Mesothelial cell of epicardium (in vitro differentiated cells): ENCODE results near the gene AFF3. TPM values are rescaled to one million over a fixed set of nuclear protein-coding genes. Genes with fewer than 3 reads are reported as not detected.

Experiments
- DNase-seq, 2 experiments: peaks; one replicate each; pipeline ENCODE4 v3.0.0; 2021; ENCODE audit warnings: low spot score in 2 of 2; ENCODE audit not compliant: unreplicated experiment in 2 of 2
- H3K27ac Mint-ChIP-seq: 2 replicates; pipeline ENCODE4 v1.8.0; 2021; ENCODE audit warnings: mixed read lengths
- H3K27me3 Mint-ChIP-seq: 2 replicates; pipeline ENCODE4 v1.8.0; 2021; ENCODE audit warnings: low read depth, mixed read lengths
- H3K36me3 Mint-ChIP-seq: 2 replicates; pipeline ENCODE4 v1.8.0; 2021; ENCODE audit warnings: mixed read lengths
- H3K4me1 Mint-ChIP-seq: 2 replicates; pipeline ENCODE4 v1.8.0; 2021; ENCODE audit warnings: mixed read lengths
- H3K4me3 Mint-ChIP-seq: 2 replicates; pipeline ENCODE4 v1.8.0; 2021; ENCODE audit warnings: mild to moderate bottlenecking, moderate library complexity, mixed read lengths
- H3K9me3 Mint-ChIP-seq: 2 replicates; pipeline ENCODE4 v1.8.0; 2021; ENCODE audit warnings: mixed read lengths
- total RNA-seq: library from RNA; stranded (reverse); gene quantifications from 3 replicates; pipeline ENCODE4 v1.2.1, GENCODE V29; 2021
- TF ChIP-seq, protein P1 (sequence below): fragments of 200-600 bp; sonication (generic); IDR thresholded peaks from one replicate; pipeline ENCODE4 v1.5.0; 2021; ENCODE audit warnings: antibody characterized with exemption; ENCODE audit not compliant: unreplicated experiment

Gene AFF3
- total RNA-seq, 1 donor from 2014 or later, result 14.4 TPM

DNA sequence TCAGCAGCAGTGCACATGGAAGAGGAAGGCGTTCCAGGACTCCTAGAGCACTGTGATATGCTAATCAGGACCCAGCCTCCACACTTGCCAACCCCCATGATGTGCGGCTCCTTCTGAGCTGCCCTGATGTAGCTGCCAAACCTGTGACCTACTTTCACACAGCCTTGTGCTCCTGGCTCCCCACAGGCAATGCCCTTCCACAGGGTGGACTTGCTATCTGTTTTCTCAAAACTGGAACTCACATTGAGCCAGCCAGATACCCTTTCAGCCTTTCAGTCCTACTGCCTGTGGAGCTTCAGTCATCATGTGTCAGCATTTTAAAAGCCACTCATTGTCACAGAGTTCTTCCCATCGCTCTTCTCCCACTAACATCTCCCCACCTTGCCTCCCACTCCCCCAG lies 181.6 kb downstream of the AFF3 start:
- peaks cover 6% of the 10 kb centered on the region for H3K9me3 Mint-ChIP-seq
- peaks cover 2% of the 10 kb centered on the region for H3K36me3 Mint-ChIP-seq
- H3K27me3 Mint-ChIP-seq, result peaks cover 72% of the 10 kb centered on the region
- peaks cover 18% of the 10 kb centered on the region for H3K4me1 Mint-ChIP-seq
- DNase-seq, result no peak
- no peak overlapping the region for H3K4me3 Mint-ChIP-seq
- TF ChIP-seq, protein P1, sequence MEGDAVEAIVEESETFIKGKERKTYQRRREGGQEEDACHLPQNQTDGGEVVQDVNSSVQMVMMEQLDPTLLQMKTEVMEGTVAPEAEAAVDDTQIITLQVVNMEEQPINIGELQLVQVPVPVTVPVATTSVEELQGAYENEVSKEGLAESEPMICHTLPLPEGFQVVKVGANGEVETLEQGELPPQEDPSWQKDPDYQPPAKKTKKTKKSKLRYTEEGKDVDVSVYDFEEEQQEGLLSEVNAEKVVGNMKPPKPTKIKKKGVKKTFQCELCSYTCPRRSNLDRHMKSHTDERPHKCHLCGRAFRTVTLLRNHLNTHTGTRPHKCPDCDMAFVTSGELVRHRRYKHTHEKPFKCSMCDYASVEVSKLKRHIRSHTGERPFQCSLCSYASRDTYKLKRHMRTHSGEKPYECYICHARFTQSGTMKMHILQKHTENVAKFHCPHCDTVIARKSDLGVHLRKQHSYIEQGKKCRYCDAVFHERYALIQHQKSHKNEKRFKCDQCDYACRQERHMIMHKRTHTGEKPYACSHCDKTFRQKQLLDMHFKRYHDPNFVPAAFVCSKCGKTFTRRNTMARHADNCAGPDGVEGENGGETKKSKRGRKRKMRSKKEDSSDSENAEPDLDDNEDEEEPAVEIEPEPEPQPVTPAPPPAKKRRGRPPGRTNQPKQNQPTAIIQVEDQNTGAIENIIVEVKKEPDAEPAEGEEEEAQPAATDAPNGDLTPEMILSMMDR, result no peak
- H3K27ac Mint-ChIP-seq, result no peak overlapping the region

DNA sequence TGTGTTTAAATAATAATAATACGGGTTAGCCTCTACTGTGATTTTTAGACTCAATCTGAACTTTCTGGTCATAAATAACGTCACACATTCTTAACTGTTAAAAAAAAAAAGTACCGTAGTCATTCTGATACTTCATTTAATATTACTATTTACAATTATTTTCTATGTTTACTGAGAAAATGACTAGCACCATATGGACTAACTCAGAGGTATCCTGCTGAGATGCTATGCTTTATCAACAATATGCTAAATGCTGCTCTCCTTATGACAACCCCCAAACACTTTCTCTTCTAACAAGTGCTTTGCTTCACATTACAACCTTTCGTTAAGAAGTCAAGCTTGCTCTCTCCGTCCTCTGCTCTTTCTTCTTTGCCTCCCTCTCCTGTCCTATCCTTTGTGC lies 182.1 kb downstream of the AFF3 start:
- no peak for DNase-seq
- TF ChIP-seq, protein P1, result no peak
- H3K27me3 Mint-ChIP-seq, result peaks cover 68% of the 10 kb centered on the region
- peaks cover 18% of the 10 kb centered on the region for H3K4me1 Mint-ChIP-seq
- H3K9me3 Mint-ChIP-seq, result peaks cover 6% of the 10 kb centered on the region
- no peak overlapping the region for H3K27ac Mint-ChIP-seq
- H3K36me3 Mint-ChIP-seq, result peaks cover 2% of the 10 kb centered on the region
- H3K4me3 Mint-ChIP-seq, result no peak overlapping the region

DNA sequence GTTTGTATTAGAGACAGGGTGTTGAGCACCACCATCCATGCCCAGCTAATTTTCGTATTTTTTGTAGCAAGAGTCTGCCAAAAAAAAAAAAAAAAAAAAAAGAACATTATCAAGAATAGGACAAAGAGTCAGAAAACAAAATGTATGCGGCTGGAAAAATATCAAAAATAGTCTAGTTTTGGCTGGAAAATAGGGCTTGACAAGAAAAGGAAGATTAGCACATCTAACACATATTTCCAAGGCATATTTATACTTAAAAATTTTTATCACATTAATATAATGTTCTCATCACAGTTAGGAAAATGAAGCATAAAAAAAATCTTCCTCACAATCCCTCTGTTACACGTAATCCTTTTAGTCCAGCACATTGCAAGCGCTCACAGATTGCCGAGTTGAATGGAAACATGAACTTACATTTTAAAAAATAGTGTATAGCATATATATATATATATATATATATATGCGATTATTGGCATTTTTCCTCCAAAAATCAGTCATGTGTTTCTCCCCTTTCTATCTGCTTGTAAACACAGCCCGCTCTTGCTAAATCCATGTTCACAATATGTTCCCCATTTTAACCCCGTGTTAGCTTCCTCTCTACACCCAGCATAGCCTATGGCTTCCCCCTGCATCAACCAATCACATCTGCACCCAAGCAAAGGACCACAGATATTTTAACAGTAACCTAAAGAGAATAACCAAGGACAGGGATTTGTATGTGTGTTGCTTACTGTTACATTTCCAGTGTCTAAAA lies 183.0 kb downstream of the AFF3 start:
- H3K4me3 Mint-ChIP-seq, result no peak overlapping the region
- H3K27me3 Mint-ChIP-seq, result peaks cover 61% of the 10 kb centered on the region
- no peak overlapping the region for H3K27ac Mint-ChIP-seq
- no peak for DNase-seq
- peaks cover 18% of the 10 kb centered on the region for H3K4me1 Mint-ChIP-seq
- peaks cover 2% of the 10 kb centered on the region for H3K36me3 Mint-ChIP-seq
- TF ChIP-seq, protein P1, result no peak
- peaks cover 6% of the 10 kb centered on the region for H3K9me3 Mint-ChIP-seq

DNA sequence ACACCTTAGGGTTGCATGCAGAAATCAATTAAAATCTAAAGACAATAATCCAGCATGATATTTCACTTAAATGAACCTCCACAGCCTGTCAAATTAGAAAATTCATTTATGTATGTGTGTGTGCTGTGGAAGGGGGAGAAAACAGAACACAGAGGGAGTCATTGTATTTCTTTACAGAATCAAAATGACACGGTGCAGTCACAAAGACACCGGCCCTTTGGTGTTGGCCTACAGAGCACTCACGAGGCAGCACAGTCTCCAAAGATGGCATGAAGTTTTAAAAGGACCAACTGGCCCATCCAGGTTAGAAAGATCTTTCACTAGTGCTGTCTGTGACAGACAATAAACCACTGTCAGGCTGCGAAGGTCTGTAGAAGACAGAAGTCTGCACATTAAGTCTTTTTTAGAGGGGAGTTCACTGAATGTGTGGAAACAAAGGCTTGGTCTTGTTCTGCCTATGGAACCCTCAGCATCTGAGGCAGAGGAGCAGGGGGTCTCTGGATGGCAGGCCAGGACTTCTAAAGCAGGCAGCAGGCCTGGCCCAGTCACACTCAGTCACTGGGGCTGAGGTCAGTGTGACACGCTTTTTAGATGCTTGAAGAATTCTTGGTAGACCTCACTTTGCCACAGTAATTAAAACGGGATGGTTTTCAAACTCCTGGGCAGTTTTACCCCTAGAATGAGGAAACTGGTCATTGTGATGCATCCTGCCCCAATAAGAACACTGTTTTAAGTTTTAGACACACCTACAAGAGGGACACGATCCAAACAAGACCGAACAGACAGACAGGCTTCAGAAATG lies 184.9 kb downstream of the AFF3 start:
- DNase-seq, result no peak
- H3K9me3 Mint-ChIP-seq, result peaks cover 6% of the 10 kb centered on the region
- peaks cover 18% of the 10 kb centered on the region for H3K4me1 Mint-ChIP-seq
- H3K36me3 Mint-ChIP-seq, result peaks cover 2% of the 10 kb centered on the region
- H3K27me3 Mint-ChIP-seq, result peaks cover 55% of the 10 kb centered on the region
- no peak overlapping the region for H3K27ac Mint-ChIP-seq
- TF ChIP-seq, protein P1, result no peak
- H3K4me3 Mint-ChIP-seq, result no peak overlapping the region

DNA sequence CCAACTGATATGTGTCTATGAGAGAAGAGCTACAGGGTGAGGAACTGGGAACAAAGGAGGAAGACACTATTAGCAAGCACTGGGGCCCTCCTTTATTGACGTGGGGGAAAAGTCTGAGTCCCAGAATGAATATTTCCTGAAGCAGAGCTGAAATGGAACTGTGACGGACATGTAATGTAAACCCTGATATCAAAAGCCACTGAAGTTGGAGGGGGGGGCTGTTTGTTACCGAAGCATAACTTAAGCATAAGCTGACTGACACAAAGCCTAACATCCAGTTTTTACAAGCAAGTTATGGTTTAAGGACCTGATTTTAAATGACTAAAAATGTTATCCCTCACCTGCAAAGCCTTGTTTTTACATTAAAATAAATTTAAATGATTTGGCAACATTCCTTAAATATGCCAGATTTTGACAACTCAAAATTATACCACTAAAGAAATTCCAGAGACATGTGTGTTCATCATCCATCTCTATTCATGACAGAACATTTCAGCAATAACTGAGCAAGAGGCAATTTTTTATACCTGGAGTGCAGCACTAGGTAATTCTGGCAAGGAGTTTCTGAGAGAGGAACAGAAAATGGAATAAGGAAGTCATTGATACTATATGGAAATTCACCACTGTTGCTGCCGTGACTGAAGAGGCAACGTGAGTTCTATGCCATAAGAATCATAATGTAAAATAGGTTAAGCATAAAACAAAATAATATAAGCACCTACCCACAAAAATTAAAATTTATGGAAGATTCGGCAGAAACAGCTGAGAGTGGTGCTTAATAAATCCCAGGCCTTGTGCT lies 186.0 kb downstream of the AFF3 start:
- Mint-ChIP-seq H3K4me1 (peaks cover 11% of the 10 kb centered on the region), H3K27ac (no peak overlapping the region), H3K27me3 (peaks cover 53% of the 10 kb centered on the region), H3K4me3 (no peak overlapping the region), H3K9me3 (peaks cover 6% of the 10 kb centered on the region), H3K36me3 (peaks cover 2% of the 10 kb centered on the region)
- DNase-seq, result no peak
- TF ChIP-seq, protein P1, result no peak
